HS-5 (cell line): ENCODE data around the gene NALCN.

ENCODE experiments used
- DNase-seq: peaks from one replicate; pipeline ENCODE4 v3.0.0-alpha.2; 2012; ENCODE audit warnings: low read depth

The NALCN gene

GRCh38 chr13:101025925-101026324, 390.4 kb downstream of the NALCN start:
- no peak for DNase-seq

- no peak for DNase-seq
These were observed 390.8 kb downstream of the NALCN start for GRCh38 chr13:101025519-101025918.

- no peak for DNase-seq
These were observed 397.2 kb downstream of the NALCN start for GRCh38 chr13:101019126-101019525.

GRCh38 chr13:101018720-101019119, 397.6 kb downstream of the NALCN start:
- peak; percentile 58 for DNase-seq

GRCh38 chr13:101017123-101017872, 399.0 kb downstream of the NALCN start:
- DNase-seq: no peak

GRCh38 chr13:101016475-101016874, 399.8 kb downstream of the NALCN start:
- DNase-seq: no peak

- no peak for DNase-seq
These were observed 403.1 kb downstream of the NALCN start for GRCh38 chr13:101013245-101013644.

- DNase-seq: no peak
These were observed 406.2 kb downstream of the NALCN start for GRCh38 chr13:101010100-101010499.

GRCh38 chr13:101007245-101007644, 409.1 kb downstream of the NALCN start:
- no peak for DNase-seq
